Activated CD4-positive, alpha-beta T cell treated with anti-CD3 and anti-CD28 coated beads, Interleukin-2, amount 10 ng/mL, durations not matched to agents 24 days and 14 days (primary cell): ENCODE results near the gene IGFBP2. TPM values are rescaled to one million over a fixed set of nuclear protein-coding genes. Genes with fewer than 3 reads are reported as not detected.

Experiments used
- DNase-seq: peaks from one replicate; pipeline ENCODE4 v3.0.0; 2022
- H3K27ac Mint-ChIP-seq: one replicate; pipeline ENCODE4 v1.8.0; 2022; ENCODE audit warnings: mild to moderate bottlenecking, mixed read lengths
- H3K27me3 Mint-ChIP-seq: one replicate; pipeline ENCODE4 v1.8.0; 2022; ENCODE audit warnings: mixed read lengths
- H3K36me3 Mint-ChIP-seq: one replicate; pipeline ENCODE4 v1.8.0; 2022; ENCODE audit warnings: low read depth, mild to moderate bottlenecking, mixed read lengths
- H3K4me1 Mint-ChIP-seq: one replicate; pipeline ENCODE4 v1.8.0; 2021; ENCODE audit warnings: mixed read lengths
- H3K4me3 Mint-ChIP-seq: one replicate; pipeline ENCODE4 v1.8.0; 2022; ENCODE audit warnings: mild to moderate bottlenecking, moderate library complexity, mixed read lengths
- H3K9me3 Mint-ChIP-seq: one replicate; pipeline ENCODE4 v1.8.0; 2021; ENCODE audit warnings: mixed read lengths
- intact Hi-C: fragments of 100-400 bp; cut with micrococcal nuclease; formaldehyde crosslinking; loops from one replicate; pipeline ENCODE4 v1.15.1; 2023
- total RNA-seq: library from RNA; stranded (reverse); gene quantifications from 2 replicates; pipeline ENCODE4 v1.2.3, GENCODE V29; 2022

The IGFBP2 gene
- total RNA-seq, 1 donor from 2014 or later: 42.4 TPM

DNA sequence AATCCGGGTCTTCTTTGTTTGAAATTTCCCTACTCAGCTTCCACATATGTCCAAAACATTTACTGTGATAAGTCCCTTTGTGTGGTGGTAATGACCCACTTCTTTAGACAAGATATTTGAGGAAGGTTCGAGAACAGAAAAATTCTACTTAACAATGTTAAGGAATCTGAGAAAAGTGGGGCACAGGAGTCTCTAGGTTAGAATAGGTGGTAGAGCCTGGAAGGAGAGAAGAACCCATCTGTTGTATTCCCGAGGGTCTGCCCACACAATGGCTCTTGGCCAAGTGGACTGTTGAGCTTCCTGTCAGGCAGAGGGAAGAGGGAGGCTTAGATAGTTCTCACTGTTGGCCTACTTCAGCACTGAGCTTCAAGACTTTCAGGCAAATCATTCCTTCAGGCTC lies 4.3 kb downstream of the IGFBP2 start:
- H3K9me3 Mint-ChIP-seq: no peaks in the 10 kb centered on the region
- H3K4me3 Mint-ChIP-seq: no peak overlapping the region
- intact Hi-C loops: no loop called here
- peaks cover 42% of the 10 kb centered on the region for H3K27me3 Mint-ChIP-seq
- no peak overlapping the region for H3K27ac Mint-ChIP-seq
- peaks cover 21% of the 10 kb centered on the region for H3K36me3 Mint-ChIP-seq
- H3K4me1 Mint-ChIP-seq: peaks cover 30% of the 10 kb centered on the region
- DNase-seq: no peak

DNA sequence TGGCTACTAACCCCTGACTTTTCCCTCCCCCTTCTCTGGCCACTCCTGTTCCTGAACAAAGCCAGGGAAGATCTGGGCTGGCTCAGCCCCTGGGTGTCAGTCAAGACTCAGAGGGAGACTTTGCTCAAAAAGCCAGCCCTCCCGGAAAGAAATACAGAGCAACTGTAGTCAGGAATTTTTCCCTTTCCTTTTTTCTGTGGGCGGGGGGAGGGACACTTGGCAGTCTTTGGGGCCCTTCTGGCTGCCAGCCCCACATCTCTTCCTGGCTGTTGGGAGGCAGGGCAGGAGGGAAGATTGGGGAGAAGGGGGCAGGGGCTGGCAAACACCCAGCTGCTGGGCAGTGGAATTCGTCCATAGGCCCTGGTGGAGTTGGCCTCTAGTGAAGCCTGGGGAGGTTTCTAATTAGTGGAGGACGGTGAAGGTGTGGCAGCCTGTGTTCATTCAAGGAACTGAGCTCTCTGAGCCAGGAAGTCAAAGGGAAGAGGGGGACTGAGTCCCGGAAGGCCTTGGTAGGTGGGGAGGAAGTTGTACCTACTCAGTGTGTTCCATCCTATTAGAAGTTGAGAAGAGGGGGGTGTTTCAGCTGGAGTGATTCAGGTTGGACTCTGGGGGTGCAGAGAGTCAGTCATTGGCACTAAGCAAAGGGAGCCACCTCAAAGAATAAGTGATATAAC lies 10.9 kb downstream of the IGFBP2 start:
- H3K4me1 Mint-ChIP-seq: peaks cover 8% of the 10 kb centered on the region
- H3K9me3 Mint-ChIP-seq: peaks cover 7% of the 10 kb centered on the region
- H3K27me3 Mint-ChIP-seq: peaks cover 8% of the 10 kb centered on the region
- peaks cover 16% of the 10 kb centered on the region for H3K36me3 Mint-ChIP-seq
- H3K27ac Mint-ChIP-seq: no peak overlapping the region
- DNase-seq: no peak
- H3K4me3 Mint-ChIP-seq: no peak overlapping the region
- intact Hi-C loops: no loop called here

DNA sequence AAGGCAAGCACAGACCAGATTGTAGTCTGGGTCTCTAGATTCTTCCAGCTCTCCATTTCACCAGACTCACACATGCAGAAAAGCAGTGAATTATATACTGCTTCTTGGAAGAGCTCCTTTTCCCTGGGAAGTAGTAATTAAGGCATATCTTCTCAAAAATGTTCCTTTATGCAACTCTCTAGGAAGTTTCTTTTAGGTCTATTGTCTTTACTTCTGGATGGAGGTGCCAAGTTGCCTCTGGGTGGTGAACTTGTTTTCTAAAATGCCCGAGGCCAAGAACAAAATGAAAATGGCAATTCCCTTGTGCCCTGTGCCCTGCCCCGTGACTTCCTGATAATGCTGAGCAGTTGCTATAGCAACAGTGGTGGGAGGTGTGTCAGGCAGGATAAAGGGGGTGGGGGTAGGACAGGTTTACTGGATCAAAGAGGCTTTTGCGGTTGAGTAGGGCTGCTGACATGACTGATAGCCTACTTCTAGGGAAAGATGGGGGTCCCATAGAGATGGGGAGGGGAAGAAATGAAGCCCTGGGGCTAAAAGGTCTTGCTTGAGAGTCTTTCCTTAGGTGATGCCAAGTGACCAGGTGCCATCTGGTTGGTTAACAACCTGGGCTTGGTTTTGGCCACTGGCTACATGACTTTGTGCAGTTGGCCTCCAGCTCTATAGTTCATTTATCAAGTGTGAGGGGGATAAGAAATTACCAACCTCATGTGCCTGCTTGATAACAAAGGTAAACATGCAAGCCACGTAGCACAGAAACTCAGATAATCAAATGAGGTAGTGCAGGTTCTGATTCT lies 11.8 kb downstream of the IGFBP2 start:
- peaks cover 6% of the 10 kb centered on the region for H3K27me3 Mint-ChIP-seq
- intact Hi-C loops: no loop called here
- peaks cover 7% of the 10 kb centered on the region for H3K4me1 Mint-ChIP-seq
- peaks cover 7% of the 10 kb centered on the region for H3K9me3 Mint-ChIP-seq
- H3K36me3 Mint-ChIP-seq: peaks cover 12% of the 10 kb centered on the region
- H3K4me3 Mint-ChIP-seq: no peak overlapping the region
- H3K27ac Mint-ChIP-seq: no peak overlapping the region
- no peak for DNase-seq

GRCh38 chr2:216645636-216645950 lies 12.4 kb downstream of the IGFBP2 start:
- Mint-ChIP-seq H3K27ac (no peak overlapping the region), H3K4me1 (peaks cover 7% of the 10 kb centered on the region), H3K27me3 (peaks cover 6% of the 10 kb centered on the region)

GRCh38 chr2:216646116-216646515 lies 12.9 kb downstream of the IGFBP2 start:
- intact Hi-C loops: no loop called here
- no peak overlapping the region for H3K27ac Mint-ChIP-seq
- no peak for DNase-seq
- H3K36me3 Mint-ChIP-seq: peaks cover 11% of the 10 kb centered on the region
- H3K27me3 Mint-ChIP-seq: peaks cover 6% of the 10 kb centered on the region
- peaks cover 7% of the 10 kb centered on the region for H3K9me3 Mint-ChIP-seq
- H3K4me1 Mint-ChIP-seq: peaks cover 7% of the 10 kb centered on the region
- no peak overlapping the region for H3K4me3 Mint-ChIP-seq

More at GRCh38 chr2:216645636-216645950, 12.4 kb downstream of the IGFBP2 start:
- intact Hi-C loops: no loop called here
- no peak for DNase-seq
- H3K4me3 Mint-ChIP-seq: no peak overlapping the region
- peaks cover 11% of the 10 kb centered on the region for H3K36me3 Mint-ChIP-seq
- peaks cover 7% of the 10 kb centered on the region for H3K9me3 Mint-ChIP-seq

GRCh38 chr2:216648105-216648504 lies 14.9 kb downstream of the IGFBP2 start:
- no peak overlapping the region for H3K27ac Mint-ChIP-seq
- peaks cover 7% of the 10 kb centered on the region for H3K9me3 Mint-ChIP-seq
- intact Hi-C loops: no loop called here
- H3K36me3 Mint-ChIP-seq: peaks cover 11% of the 10 kb centered on the region
- H3K27me3 Mint-ChIP-seq: peaks cover 6% of the 10 kb centered on the region
- no peak for DNase-seq
- H3K4me1 Mint-ChIP-seq: peaks cover 9% of the 10 kb centered on the region
- no peak overlapping the region for H3K4me3 Mint-ChIP-seq

GRCh38 chr2:216649574-216649973 lies 16.4 kb downstream of the IGFBP2 start:
- no peak for DNase-seq
- Mint-ChIP-seq H3K36me3 (peaks cover 11% of the 10 kb centered on the region), H3K4me1 (peaks cover 8% of the 10 kb centered on the region), H3K9me3 (peaks cover 5% of the 10 kb centered on the region), H3K4me3 (no peak overlapping the region), H3K27ac (no peak overlapping the region), H3K27me3 (peaks cover 6% of the 10 kb centered on the region)
- intact Hi-C loops: no loop called here

- no peak for DNase-seq
- Mint-ChIP-seq H3K4me1 (peaks cover 6% of the 10 kb centered on the region), H3K27me3 (peaks cover 6% of the 10 kb centered on the region), H3K4me3 (no peak overlapping the region), H3K9me3 (peaks cover 5% of the 10 kb centered on the region), H3K36me3 (peaks cover 8% of the 10 kb centered on the region), H3K27ac (no peak overlapping the region)
- intact Hi-C loops: no loop called here
Observed at GRCh38 chr2:216650626-216651257, 17.5 kb downstream of the IGFBP2 start.

DNA sequence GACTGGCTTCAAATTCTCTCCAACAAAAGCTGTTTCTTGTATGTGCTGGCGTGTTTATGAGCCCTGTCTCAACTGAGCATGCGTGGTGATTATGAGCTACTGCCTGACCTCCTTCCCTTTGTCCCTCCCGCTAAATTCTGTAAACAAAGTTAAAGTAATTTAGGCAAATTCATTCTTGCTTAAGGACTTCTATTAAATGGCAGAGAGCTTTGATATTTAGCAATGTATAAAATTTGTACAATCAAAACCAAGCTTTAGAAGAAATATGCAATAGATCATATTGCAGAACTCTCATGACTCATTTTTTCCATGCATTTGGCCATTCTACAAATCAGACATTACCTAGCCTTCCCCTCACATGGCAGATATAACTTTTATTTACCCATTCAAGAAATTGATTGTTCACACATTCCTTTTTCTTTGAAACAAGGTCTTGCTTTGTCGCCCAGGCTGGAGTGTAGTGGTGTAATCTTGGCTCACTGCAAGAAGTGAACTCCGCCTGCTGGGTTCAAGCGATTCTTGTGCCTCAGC lies 18.2 kb downstream of the IGFBP2 start:
- intact Hi-C loops: no loop called here
- Mint-ChIP-seq H3K9me3 (peaks cover 3% of the 10 kb centered on the region), H3K36me3 (peaks cover 3% of the 10 kb centered on the region), H3K27me3 (peaks cover under 1% of the 10 kb centered on the region), H3K4me1 (peaks cover 6% of the 10 kb centered on the region), H3K4me3 (no peak overlapping the region), H3K27ac (no peak overlapping the region)
- DNase-seq: no peak

GRCh38 chr2:216652566-216652965 lies 19.3 kb downstream of the IGFBP2 start:
- H3K9me3 Mint-ChIP-seq: no peaks in the 10 kb centered on the region
- peaks cover 6% of the 10 kb centered on the region for H3K4me1 Mint-ChIP-seq
- peaks cover 2% of the 10 kb centered on the region for H3K36me3 Mint-ChIP-seq

GRCh38 chr2:216653093-216653799 lies 20.0 kb downstream of the IGFBP2 start:
- peaks cover 2% of the 10 kb centered on the region for H3K36me3 Mint-ChIP-seq
- peaks cover 6% of the 10 kb centered on the region for H3K4me1 Mint-ChIP-seq
- DNase-seq: no peak
- H3K27me3 Mint-ChIP-seq: no peaks in the 10 kb centered on the region
- H3K4me3 Mint-ChIP-seq: no peak overlapping the region
- intact Hi-C loops: no loop called here
- no peak overlapping the region for H3K27ac Mint-ChIP-seq
- no peaks in the 10 kb centered on the region for H3K9me3 Mint-ChIP-seq

More at GRCh38 chr2:216652566-216652965, 19.3 kb downstream of the IGFBP2 start:
- intact Hi-C loops: no loop called here
- DNase-seq: no peak
- no peak overlapping the region for H3K4me3 Mint-ChIP-seq
- H3K27me3 Mint-ChIP-seq: no peaks in the 10 kb centered on the region
- H3K27ac Mint-ChIP-seq: no peak overlapping the region

DNA sequence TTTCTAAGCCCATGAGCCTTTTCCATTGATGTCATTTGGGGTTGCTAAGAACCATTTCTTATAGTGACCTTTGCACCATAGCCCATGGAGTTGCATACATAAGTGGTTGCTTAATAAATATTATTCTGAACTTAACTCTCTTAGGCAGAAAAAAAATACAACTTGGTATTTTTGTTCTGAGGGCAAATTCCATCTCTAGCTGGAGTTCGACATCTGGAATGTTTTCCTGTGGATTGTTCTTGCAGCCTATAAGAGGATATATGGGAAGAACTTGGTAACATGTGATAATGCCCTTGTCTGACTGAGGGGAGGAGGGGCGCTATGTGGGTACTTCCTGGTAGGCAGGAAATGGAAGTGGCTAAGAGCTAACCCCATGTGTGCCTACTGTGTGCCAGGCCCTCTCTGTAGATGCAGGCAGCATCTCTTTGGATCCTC lies 20.7 kb downstream of the IGFBP2 start:
- no peak overlapping the region for H3K27ac Mint-ChIP-seq
- H3K9me3 Mint-ChIP-seq: no peaks in the 10 kb centered on the region
- no peak for DNase-seq

DNA sequence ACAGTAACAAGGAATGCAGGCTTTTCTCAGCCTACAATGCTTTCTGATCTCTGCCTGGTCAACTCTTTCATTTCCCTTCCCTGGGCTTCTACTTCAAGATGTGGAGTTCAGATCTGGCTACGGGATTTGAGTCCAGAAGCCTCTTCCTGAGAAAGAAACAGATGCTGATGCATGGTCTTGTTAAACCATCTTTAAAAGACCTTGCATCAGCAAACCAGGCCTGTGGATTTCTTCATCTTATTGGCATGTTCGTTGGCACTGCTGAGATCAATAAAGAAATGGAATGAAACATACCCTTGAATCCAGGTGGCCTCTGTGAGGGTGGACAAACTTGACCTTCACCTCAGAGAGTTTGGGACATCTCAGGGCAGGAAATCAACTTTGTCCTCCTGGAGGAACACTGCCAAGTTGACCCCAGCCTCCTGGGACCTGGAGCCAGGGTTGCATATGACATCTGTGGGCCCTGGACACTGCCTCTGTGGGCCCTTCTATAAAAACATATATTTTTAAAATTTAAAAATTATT lies 21.4 kb downstream of the IGFBP2 start:
- intact Hi-C loops: no loop called here
- Mint-ChIP-seq H3K9me3 (no peaks in the 10 kb centered on the region), H3K27me3 (no peaks in the 10 kb centered on the region), H3K4me3 (no peak overlapping the region), H3K27ac (no peak overlapping the region), H3K36me3 (peaks cover 2% of the 10 kb centered on the region), H3K4me1 (peaks cover 6% of the 10 kb centered on the region)
- DNase-seq: no peak

More for the DNA sequence above, 20.7 kb downstream of the IGFBP2 start:
- H3K36me3 Mint-ChIP-seq: peaks cover 2% of the 10 kb centered on the region
- intact Hi-C loops: no loop called here
- H3K4me1 Mint-ChIP-seq: peaks cover 6% of the 10 kb centered on the region
- no peaks in the 10 kb centered on the region for H3K27me3 Mint-ChIP-seq
- H3K4me3 Mint-ChIP-seq: no peak overlapping the region
